Stimulated activated CD4-positive, alpha-beta T cell treated with anti-CD3 and anti-CD28 coated beads, TNF-alpha, amount 100 ng/mL, for 48 hours (primary cell): ENCODE measurements around the gene UNC5A.
"Not testable (repeated sequence)": the region's sequence is repeated elsewhere in the genome, so short reads cannot be mapped to it uniquely, and the experiment has no call there.

Experiments used
- DNase-seq, 3 donors: peaks; one replicate each; pipeline ENCODE4 v3.0.0-alpha.2; 2020; ENCODE audit warnings: low read depth in 3 of 3

Gene UNC5A

GRCh38 chr5:176863765-176864098 lies 53.4 kb downstream of the UNC5A start:
- no peak for DNase-seq

- DNase-seq: no peak
These were observed 54.4 kb downstream of the UNC5A start for GRCh38 chr5:176864755-176865154.

- no peak for DNase-seq
These were observed 55.6 kb downstream of the UNC5A start for GRCh38 chr5:176865964-176866363.

- DNase-seq: no peak
These were observed 56.5 kb downstream of the UNC5A start for GRCh38 chr5:176866707-176867310.

- DNase-seq: no peak
These were observed 57.8 kb downstream of the UNC5A start for GRCh38 chr5:176868126-176868525.

GRCh38 chr5:176868731-176869130 lies 58.4 kb downstream of the UNC5A start:
- DNase-seq: no peak

- DNase-seq: no peak
These were observed 59.2 kb downstream of the UNC5A start for GRCh38 chr5:176869501-176870109.

GRCh38 chr5:176870110-176870591 lies 59.8 kb downstream of the UNC5A start:
- DNase-seq: no peak

- DNase-seq: not testable (repeated sequence)
These were observed 60.3 kb downstream of the UNC5A start for GRCh38 chr5:176870644-176871043.

- not testable (repeated sequence) for DNase-seq
These were observed 62.2 kb downstream of the UNC5A start for GRCh38 chr5:176872586-176872985.

- DNase-seq: not testable (repeated sequence)
These were observed 62.7 kb downstream of the UNC5A start for GRCh38 chr5:176873011-176873410.

GRCh38 chr5:176873541-176874172 lies 63.3 kb downstream of the UNC5A start:
- DNase-seq: no peak

GRCh38 chr5:176874198-176874780 lies 63.9 kb downstream of the UNC5A start:
- no peak for DNase-seq

GRCh38 chr5:176875014-176875550 lies 64.7 kb downstream of the UNC5A start:
- no peak for DNase-seq

GRCh38 chr5:176875783-176876505 lies 65.6 kb downstream of the UNC5A start:
- no peak for DNase-seq

- no peak for DNase-seq
These were observed 66.4 kb downstream of the UNC5A start for GRCh38 chr5:176876506-176877431.

GRCh38 chr5:176877793-176878331 lies 67.5 kb downstream of the UNC5A start:
- no peak for DNase-seq

- DNase-seq: no peak
These were observed 68.1 kb downstream of the UNC5A start for GRCh38 chr5:176878463-176878862.

- no peak for DNase-seq
These were observed 68.7 kb downstream of the UNC5A start for GRCh38 chr5:176878906-176879662.
